GM12865 (cell line): ENCODE results near the gene PTMA.
"Not testable (repeated sequence)": the region's sequence is repeated elsewhere in the genome, so short reads cannot be mapped to it uniquely, and the experiment has no call there.

Experiments used
- DNase-seq: peaks from one replicate; pipeline ENCODE4 v3.0.0; 2010; ENCODE audit warnings: low read depth
- H3K4me3 ChIP-seq: 2 replicates; pipeline ENCODE4 v1.5.1; 2011; ENCODE audit warnings: mild to moderate bottlenecking, low read depth, low read length, control low read depth
- TF ChIP-seq, protein P1 (sequence below): IDR thresholded peaks from 2 replicates; pipeline ENCODE4 v1.5.1; 2011; ENCODE audit warnings: low read length, control low read depth, low read depth, inconsistent platforms; ENCODE audit not compliant: insufficient read depth; ENCODE audit errors: missing control alignments

Gene PTMA

DNA sequence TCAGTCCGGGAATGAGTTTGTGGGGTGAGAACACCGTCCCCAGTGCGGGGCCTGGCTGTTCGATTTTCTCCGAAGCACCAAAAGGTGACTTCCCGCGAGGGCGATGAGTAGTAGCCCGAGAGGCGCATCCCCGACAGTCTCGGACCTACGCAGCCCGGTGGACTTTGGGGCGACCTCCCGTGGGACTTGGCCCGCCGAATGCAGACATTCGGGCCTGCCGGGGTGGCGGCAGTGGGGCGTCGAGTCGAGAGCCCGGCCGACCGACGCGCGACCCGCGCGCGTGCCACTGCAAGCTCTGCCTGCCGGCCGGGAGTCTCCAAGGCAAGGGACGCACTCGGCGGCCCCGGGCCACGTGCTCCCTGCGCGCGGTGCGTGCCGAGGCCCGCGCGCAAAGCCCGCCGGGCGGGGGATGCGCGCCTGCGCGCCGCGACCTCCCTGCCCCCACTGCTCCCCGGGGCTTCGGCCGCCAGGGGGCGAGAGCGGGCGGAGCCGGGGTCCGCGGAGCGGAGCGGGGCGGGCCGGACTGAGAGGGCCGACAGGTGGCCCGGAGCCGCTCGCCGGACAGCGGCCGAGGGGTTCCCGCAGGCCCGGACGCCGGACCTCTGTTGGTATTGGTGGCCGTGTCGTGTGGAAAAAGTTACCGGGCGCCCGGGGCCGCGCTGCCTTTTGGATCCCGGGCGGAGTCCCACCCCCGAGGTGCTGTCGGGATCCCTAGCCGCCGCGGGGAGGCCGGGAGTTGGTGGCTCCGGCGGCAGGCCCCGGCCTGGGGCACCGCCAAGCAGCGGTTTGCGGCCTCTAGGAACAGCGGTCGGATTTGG, 1.9 kb downstream of the PTMA start:
- H3K4me3 ChIP-seq, result peak overlapping the region; percentile 82
- TF ChIP-seq, protein P1, sequence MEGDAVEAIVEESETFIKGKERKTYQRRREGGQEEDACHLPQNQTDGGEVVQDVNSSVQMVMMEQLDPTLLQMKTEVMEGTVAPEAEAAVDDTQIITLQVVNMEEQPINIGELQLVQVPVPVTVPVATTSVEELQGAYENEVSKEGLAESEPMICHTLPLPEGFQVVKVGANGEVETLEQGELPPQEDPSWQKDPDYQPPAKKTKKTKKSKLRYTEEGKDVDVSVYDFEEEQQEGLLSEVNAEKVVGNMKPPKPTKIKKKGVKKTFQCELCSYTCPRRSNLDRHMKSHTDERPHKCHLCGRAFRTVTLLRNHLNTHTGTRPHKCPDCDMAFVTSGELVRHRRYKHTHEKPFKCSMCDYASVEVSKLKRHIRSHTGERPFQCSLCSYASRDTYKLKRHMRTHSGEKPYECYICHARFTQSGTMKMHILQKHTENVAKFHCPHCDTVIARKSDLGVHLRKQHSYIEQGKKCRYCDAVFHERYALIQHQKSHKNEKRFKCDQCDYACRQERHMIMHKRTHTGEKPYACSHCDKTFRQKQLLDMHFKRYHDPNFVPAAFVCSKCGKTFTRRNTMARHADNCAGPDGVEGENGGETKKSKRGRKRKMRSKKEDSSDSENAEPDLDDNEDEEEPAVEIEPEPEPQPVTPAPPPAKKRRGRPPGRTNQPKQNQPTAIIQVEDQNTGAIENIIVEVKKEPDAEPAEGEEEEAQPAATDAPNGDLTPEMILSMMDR, result peak; percentile 90
- DNase-seq, result peak; percentile 91

DNA sequence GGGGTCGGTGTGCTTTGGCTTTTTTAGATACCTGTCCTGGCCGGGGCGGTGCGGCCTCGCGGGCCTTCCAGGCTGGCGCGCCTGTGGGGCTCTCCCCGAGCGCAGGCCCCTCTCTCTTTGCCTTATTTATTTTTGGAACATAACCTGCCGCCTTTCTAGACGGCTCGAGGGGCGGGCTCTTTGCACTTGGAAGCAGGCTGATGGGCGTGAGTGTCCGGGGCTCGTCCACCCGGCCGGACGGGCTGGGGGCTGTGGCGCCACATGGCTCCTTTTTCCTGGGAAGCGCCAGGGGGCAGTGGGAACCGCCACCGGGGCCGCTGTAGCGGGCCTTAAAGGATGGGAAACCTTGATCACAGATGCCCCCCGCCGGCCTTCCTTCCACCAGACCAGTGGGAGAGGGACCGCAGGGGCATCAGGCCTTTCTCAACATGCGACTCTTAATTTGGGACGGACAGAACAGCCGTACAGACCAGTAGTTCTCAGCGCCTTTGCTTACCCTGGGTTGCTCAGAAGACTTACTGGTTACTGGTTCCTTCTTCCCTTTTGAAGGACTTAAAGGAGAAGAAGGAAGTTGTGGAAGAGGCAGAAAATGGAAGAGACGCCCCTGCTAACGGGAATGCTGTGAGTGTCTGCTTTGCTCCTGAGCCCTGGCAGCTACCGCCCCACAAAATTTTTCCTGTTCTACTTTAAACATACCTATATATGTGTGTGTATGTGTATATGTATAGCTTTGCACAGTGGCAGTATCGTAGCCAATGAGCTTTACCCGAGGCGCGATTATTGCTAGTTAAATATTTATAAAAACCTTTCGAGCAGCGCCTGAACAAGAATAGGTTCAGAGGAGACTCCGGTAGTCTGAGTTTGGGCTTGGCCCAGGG, 2.7 kb downstream of the PTMA start:
- peak overlapping the region; percentile 72 for H3K4me3 ChIP-seq
- TF ChIP-seq, protein P1, result no peak
- DNase-seq, result peak; percentile 28

DNA sequence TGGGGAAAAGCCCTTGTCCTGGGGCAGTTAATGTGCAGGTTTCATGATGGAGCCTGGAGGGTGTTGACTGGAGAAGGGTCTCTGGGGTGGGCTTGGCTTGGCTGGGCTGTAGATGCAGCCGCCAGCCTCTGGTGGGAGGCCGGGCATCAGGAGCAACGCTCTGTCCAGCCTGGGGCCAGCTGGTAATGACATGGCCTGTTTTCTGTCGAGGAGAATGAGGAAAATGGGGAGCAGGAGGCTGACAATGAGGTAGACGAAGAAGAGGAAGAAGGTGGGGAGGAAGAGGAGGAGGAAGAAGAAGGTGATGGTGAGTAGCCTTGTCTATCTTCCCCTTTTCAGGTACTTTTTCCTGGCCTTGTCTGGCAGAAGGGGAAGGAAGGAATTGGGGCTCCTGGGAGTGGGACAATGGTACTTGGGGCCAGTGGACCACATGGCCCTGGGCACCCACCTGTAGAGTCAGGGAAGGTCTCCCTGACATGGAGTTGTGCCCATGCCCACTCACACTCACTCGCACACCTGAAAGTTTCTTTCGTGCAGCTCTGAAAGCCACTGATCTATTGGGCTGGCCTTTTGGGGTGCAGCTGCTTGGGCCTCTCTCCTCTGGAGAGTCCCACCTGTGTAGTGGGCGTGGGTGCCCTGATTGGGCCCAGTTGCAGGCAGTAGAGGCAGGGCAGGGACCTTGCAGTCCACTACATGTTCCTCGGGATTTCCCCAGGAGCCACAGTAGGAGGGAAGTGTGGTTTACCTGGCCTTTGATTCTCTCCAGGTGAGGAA, 3.5 kb downstream of the PTMA start:
- TF ChIP-seq, protein P1, result no peak
- peak overlapping the region; percentile 72 for H3K4me3 ChIP-seq
- DNase-seq, result peak; percentile 22

DNA sequence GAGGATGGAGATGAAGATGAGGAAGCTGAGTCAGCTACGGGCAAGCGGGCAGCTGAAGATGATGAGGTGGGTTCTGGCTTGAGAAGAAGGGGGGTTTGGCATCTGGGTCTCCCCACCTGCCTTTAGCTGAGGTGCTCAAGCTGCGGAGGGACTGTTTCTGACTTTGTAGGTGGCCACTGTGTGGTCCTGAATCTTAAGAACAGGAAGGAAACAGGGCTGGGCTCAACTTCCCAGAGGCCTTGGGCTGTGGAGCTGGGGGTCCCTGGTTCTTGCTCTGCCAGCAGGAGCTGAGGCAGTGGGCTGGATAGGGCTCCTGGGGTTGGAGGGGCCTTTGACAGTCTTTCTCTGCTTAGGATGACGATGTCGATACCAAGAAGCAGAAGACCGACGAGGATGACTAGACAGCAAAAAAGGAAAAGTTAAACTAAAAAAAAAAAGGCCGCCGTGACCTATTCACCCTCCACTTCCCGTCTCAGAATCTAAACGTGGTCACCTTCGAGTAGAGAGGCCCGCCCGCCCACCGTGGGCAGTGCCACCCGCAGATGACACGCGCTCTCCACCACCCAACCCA, 4.2 kb downstream of the PTMA start:
- peak overlapping the region; percentile 72 for H3K4me3 ChIP-seq
- DNase-seq, result peak; percentile 38

DNA sequence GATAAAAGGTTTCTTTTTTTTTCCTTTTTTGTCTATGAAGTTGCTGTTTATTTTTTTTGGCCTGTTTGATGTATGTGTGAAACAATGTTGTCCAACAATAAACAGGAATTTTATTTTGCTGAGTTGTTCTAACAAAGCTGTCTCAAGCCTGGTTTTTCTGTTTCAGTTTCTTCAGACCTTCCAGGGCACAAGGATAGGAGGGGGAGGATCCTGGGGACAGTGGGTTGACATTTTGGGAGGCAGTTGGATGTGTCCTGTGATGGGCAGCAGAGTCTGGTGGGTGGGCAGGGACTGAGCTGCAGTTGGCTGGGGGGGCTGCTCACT, 5.0 kb downstream of the PTMA start:
- DNase-seq, H3K4me3 ChIP-seq: not testable (repeated sequence)

DNA sequence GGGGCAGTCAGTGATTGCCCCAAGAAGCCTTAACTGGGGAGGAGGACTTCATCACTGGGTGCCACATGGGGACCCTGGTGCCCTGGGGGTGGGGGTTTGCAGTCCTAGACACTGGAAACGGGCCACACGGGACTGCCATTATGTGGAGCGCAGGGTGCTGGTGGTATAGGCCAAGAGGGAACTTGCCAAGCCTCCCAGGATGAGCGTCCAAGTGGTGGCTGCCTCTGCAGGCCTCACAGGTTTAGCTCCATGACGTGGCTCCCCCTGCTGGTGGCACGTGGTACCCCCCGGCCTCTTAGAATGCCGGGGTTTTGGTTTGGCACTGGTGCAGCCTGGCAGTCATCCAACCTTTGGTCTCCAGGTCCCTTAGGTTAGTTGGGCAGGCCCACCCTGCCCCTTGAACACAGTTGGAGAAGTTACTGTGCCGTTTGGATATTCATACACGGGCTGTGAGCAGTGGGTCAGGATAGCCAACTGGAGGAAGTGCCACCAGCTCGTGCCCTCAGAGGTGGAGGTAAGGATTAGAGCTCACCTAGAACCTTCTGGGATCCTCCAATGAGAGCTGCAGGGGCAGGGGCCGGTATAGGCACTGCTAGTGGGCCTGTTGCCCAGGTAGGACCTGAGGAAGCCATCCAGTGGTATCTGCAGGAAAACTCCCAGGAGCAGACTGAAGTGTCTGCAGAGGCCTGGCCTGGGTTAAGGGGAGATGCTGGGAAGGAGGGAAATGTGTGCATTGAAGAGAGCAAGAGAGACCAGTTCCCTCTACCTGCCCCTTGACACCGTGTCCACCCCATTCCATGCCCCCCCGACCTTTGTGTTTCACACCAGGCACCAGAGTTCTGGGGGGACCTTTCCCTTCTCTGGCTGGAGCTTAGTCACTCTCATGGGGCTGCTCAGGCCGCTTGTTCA, 5.7 kb downstream of the PTMA start:
- peak; percentile 93 for DNase-seq
- H3K4me3 ChIP-seq, result no peak overlapping the region
- TF ChIP-seq, protein P1, result peak; percentile 95
